H1 (cell line): ENCODE measurements around the gene TRIOBP. TPM values are rescaled to one million over a fixed set of nuclear protein-coding genes. Genes with fewer than 3 reads are reported as not detected.

ENCODE experiments used
- BACH1 ChIP-seq: IDR thresholded peaks from 2 replicates; pipeline ENCODE4 v1.6.1; 2012; ENCODE audit warnings: low read length, improper control_type of control experiment
- CBX5 ChIP-seq: fragments of 300-800, 300-1000 bp; sonication (generic); IDR thresholded peaks from 2 replicates; pipeline ENCODE4 v1.7.1; 2016; ENCODE audit warnings: antibody characterized with exemption, low read length, low read depth
- CHD1 ChIP-seq: IDR thresholded peaks from 2 replicates; pipeline ENCODE4 v1.6.1; 2012; ENCODE audit warnings: low read depth, low read length, improper control_type of control experiment
- EP300 ChIP-seq, 2 experiments: IDR thresholded peaks; 1 replicate in 1 of 2; 2 replicates in 1 of 2; pipeline ENCODE4 v1.6.1; 2011 to 2012; ENCODE audit warnings: low read depth in 2 of 2, low read length in 2 of 2, mild to moderate bottlenecking in 2 of 2, borderline replicate concordance in 1 of 2, inconsistent platforms in 1 of 2, moderate library complexity in 1 of 2
- HDAC2 ChIP-seq, 2 experiments: fragments of 300-600 bp in 1 of 2; sonication (generic) in 1 of 2; IDR thresholded peaks; 2 replicates each; pipeline ENCODE4 v1.6.1; 2011 to 2012; ENCODE audit warnings: low read depth in 2 of 2, low read length in 2 of 2, mild to moderate bottlenecking in 2 of 2, moderate library complexity in 2 of 2, borderline replicate concordance in 1 of 2, inconsistent platforms in 1 of 2
- MAFK ChIP-seq: IDR thresholded peaks from 2 replicates; pipeline ENCODE4 v1.6.1; 2012; ENCODE audit warnings: low read depth, mild to moderate bottlenecking, improper control_type of control experiment, low read length
- NANOG ChIP-seq: IDR thresholded peaks from 2 replicates; pipeline ENCODE4 v1.6.1; 2011; ENCODE audit warnings: low read length, low read depth, mild to moderate bottlenecking, inconsistent platforms; ENCODE audit not compliant: insufficient read depth, poor library complexity, severe bottlenecking
- NRF1 ChIP-seq: IDR thresholded peaks from 2 replicates; pipeline ENCODE4 v1.6.1; 2011; ENCODE audit warnings: mild to moderate bottlenecking, low read depth, low read length, improper control_type of control experiment
- PHF8 ChIP-seq: fragments of 200-600 bp; sonication (generic); conservative IDR thresholded peaks from 2 replicates; pipeline ENCODE4 v1.7.1; 2012; ENCODE audit warnings: low read depth, mild to moderate bottlenecking, inconsistent platforms, low read length, moderate library complexity
- POU5F1 ChIP-seq: IDR thresholded peaks from 2 replicates; pipeline ENCODE4 v1.6.1; 2011; ENCODE audit warnings: low read depth, mild to moderate bottlenecking, low read length, moderate library complexity
- SIX5 ChIP-seq: IDR thresholded peaks from 2 replicates; pipeline ENCODE4 v1.6.1; 2011; ENCODE audit warnings: mild to moderate bottlenecking, low read depth, low read length
- SRF ChIP-seq: IDR thresholded peaks from 2 replicates; pipeline ENCODE4 v1.6.1; 2011; ENCODE audit warnings: mild to moderate bottlenecking, low read depth, low read length, moderate library complexity
- TAF7 ChIP-seq: optimal IDR thresholded peaks from 2 replicates; pipeline ENCODE3; 2011; ENCODE audit warnings: low read depth, mild to moderate bottlenecking, inconsistent platforms, low read length, moderate library complexity, borderline replicate concordance
- TBP ChIP-seq: IDR thresholded peaks from 2 replicates; pipeline ENCODE4 v1.6.1; 2011; ENCODE audit warnings: low read depth, low read length, improper control_type of control experiment
- YY1 ChIP-seq: IDR thresholded peaks from 2 replicates; pipeline ENCODE4 v1.6.1; 2011; ENCODE audit warnings: low read depth, mild to moderate bottlenecking, low read length
- ZNF274 ChIP-seq: IDR thresholded peaks from 2 replicates; pipeline ENCODE4 v1.7.0; 2012; ENCODE audit warnings: low read length, borderline replicate concordance; ENCODE audit errors: extremely low read depth
- polyA plus RNA-seq, 7 experiments: library from polyadenylated mRNA; depleted of rRNA in 3 of 7; stranded (reverse) in 5 of 7; unstranded in 2 of 7; fragments of >200 nt in 5 of 7; fragments of 200-250 nt in 2 of 7; gene quantifications; 1 replicate in 5 of 7; 2 replicates in 1 of 7; 4 replicates in 1 of 7; pipeline versions ENCODE4 v1.2.1 to v1.2.3, GENCODE V29; 2011 to 2013; ENCODE audit warnings: missing spikeins in 2 of 7, mixed read lengths in 2 of 7
- total RNA-seq: library from RNA; stranded (reverse); fragmentation: NEBNext Ultra II Directional; extraction: Animal tissue kit (Norgen Biotek cat#: 25700); gene quantifications from 2 replicates; pipeline ENCODE4 v1.2.1, GENCODE V29; 2021
- TF ChIP-seq, protein P1 (sequence below): IDR thresholded peaks from 2 replicates; pipeline ENCODE4 v1.6.1; 2012; ENCODE audit warnings: inconsistent platforms
- TF ChIP-seq, protein P2 (sequence below): IDR thresholded peaks from 2 replicates; pipeline ENCODE4 v1.6.1; 2011; ENCODE audit warnings: low read length, improper control_type of control experiment
- TF ChIP-seq, protein P3 (sequence below), 3 experiments: IDR thresholded peaks; 1 replicate in 2 of 3; 2 replicates in 1 of 3; pipeline versions ENCODE4 v1.5.1 to v1.6.1; 2011; ENCODE audit warnings: low read length in 3 of 3, mild to moderate bottlenecking in 3 of 3, inconsistent platforms in 2 of 3, low read depth in 1 of 3, moderate library complexity in 1 of 3; ENCODE audit not compliant: insufficient read depth in 1 of 3; ENCODE audit errors: control extremely low read depth in 1 of 3

Gene TRIOBP
- total and polyA plus RNA-seq, 2 of the 8 experiments (the other 6 are each of a cell fraction or from before 2014, with no cell fraction given), result 18.2 to 27.3 TPM

DNA sequence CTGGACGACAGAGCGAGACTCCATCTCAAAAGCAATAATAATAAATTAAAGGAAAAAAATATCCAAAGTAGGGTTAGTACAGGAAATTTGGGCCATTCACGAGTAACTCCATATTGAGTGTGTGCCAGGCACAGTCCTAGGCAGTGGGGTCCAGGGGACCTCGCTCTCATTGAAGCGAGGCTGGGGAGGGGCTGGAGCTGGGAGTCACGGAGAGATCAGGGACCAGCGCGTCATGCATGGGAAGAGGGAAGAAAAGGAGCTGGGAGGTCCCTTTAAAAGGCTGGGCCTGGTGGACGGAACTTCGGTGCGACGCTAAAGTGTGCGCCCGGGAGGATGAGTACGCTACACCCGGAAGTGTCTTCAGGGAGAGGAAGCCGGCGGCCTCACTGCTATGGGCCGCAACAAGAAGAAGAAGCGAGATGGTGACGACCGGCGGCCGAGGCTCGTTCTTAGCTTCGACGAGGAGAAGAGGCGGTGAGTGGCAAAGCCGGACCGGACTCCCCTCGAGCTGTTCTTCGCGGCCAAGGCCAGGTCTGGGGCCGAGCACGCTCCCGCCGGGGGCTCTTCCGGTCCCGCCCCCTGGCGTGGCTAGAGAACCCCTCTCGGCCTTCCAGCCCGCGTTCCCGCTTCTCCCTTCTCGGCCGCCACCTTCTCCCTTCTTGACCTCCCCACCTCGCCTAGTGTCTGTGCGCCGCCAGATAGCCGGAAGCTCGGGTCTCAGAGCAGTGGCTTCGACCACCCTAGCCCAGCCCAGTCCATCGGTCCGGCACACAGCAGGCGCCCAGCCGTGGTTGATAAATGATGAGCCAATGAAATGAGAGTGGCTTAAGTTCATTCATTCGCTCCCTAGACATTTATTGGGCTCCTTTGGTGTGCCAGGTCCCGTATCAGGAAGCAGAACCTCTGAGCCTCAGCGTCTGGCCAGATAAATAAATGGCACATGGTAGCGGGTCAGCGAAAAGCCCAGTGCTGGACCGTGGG lies 10.6 kb upstream of the TRIOBP start, which contains the start of gene NOL12 (continued):
- TF ChIP-seq, protein P1, sequence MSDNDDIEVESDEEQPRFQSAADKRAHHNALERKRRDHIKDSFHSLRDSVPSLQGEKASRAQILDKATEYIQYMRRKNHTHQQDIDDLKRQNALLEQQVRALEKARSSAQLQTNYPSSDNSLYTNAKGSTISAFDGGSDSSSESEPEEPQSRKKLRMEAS, result peak; percentile 72
- TF ChIP-seq BACH1, result no peak
- no peak for TF ChIP-seq MAFK
- no peak for TF ChIP-seq ZNF274
- TF ChIP-seq PHF8, result peak; percentile 84
- TF ChIP-seq TBP, result peak; percentile 91
- no peak for TF ChIP-seq EP300 (IDR thresholded peaks at IDR 0.05; ENCODE audit: borderline replicate concordance in 1 of 2, low read depth in 2 of 2, low read length in 2 of 2)
- no peak for TF ChIP-seq SRF
- TF ChIP-seq SIX5, result peak; percentile 10; the same call in 1 of the 2 replicates
- no peak for TF ChIP-seq NRF1
- no peak for TF ChIP-seq CBX5
- TF ChIP-seq, protein P2, sequence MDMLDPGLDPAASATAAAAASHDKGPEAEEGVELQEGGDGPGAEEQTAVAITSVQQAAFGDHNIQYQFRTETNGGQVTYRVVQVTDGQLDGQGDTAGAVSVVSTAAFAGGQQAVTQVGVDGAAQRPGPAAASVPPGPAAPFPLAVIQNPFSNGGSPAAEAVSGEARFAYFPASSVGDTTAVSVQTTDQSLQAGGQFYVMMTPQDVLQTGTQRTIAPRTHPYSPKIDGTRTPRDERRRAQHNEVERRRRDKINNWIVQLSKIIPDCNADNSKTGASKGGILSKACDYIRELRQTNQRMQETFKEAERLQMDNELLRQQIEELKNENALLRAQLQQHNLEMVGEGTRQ, result no peak
- TF ChIP-seq, protein P3, sequence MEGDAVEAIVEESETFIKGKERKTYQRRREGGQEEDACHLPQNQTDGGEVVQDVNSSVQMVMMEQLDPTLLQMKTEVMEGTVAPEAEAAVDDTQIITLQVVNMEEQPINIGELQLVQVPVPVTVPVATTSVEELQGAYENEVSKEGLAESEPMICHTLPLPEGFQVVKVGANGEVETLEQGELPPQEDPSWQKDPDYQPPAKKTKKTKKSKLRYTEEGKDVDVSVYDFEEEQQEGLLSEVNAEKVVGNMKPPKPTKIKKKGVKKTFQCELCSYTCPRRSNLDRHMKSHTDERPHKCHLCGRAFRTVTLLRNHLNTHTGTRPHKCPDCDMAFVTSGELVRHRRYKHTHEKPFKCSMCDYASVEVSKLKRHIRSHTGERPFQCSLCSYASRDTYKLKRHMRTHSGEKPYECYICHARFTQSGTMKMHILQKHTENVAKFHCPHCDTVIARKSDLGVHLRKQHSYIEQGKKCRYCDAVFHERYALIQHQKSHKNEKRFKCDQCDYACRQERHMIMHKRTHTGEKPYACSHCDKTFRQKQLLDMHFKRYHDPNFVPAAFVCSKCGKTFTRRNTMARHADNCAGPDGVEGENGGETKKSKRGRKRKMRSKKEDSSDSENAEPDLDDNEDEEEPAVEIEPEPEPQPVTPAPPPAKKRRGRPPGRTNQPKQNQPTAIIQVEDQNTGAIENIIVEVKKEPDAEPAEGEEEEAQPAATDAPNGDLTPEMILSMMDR (IDR thresholded peaks at IDR 0.05; ENCODE audit: control extremely low read depth in 1 of 3, insufficient read depth in 1 of 3, low read depth in 1 of 3, low read length in 3 of 3), result no peak
- no peak for TF ChIP-seq CHD1
- no peak for TF ChIP-seq YY1
- peak; percentile 15 for TF ChIP-seq TAF7
- no peak for TF ChIP-seq NANOG
- TF ChIP-seq POU5F1, result no peak
- TF ChIP-seq HDAC2 (IDR thresholded peaks at IDR 0.05; ENCODE audit: borderline replicate concordance in 1 of 2, low read depth in 2 of 2, low read length in 2 of 2), result peak in 1 of 2 experiments; percentile 31; a peak in 1 of 4 replicates
